GM19455 (cell line): Measurements from ENCODE around the gene CLCNKB.

Experiments
- ATAC-seq: cut with Tn5 transposase; IDR thresholded peaks from one replicate; pipeline ENCODE4 v1.9.1; 2021; ENCODE audit not compliant: unreplicated experiment

The CLCNKB gene

GRCh38 chr1:16092097-16092922 is 48.7 kb downstream of the CLCNKB start:
- no peak for ATAC-seq

GRCh38 chr1:16092923-16093511 is 49.4 kb downstream of the CLCNKB start:
- ATAC-seq = no peak

- no peak for ATAC-seq
Measured at GRCh38 chr1:16093611-16094010, 50.0 kb downstream of the CLCNKB start.

GRCh38 chr1:16094453-16095158 is 51.0 kb downstream of the CLCNKB start:
- ATAC-seq = no peak

GRCh38 chr1:16095447-16095846 is 51.9 kb downstream of the CLCNKB start:
- no peak for ATAC-seq

- no peak for ATAC-seq
Measured at GRCh38 chr1:16099412-16099811, 55.8 kb downstream of the CLCNKB start.

- ATAC-seq = no peak
Measured at GRCh38 chr1:16101623-16102022, 58.0 kb downstream of the CLCNKB start.
